Measurements from ENCODE around the gene TSPYL1. TPM values are rescaled to one million over a fixed set of nuclear protein-coding genes. Genes with fewer than 3 reads are reported as not detected.

The TSPYL1 gene
- total and polyA plus RNA-seq, 2 of the 8 experiments (the other 6 are each of a cell fraction or from before 2014, with no cell fraction given), result 33.2 to 79.1 TPM

DNA sequence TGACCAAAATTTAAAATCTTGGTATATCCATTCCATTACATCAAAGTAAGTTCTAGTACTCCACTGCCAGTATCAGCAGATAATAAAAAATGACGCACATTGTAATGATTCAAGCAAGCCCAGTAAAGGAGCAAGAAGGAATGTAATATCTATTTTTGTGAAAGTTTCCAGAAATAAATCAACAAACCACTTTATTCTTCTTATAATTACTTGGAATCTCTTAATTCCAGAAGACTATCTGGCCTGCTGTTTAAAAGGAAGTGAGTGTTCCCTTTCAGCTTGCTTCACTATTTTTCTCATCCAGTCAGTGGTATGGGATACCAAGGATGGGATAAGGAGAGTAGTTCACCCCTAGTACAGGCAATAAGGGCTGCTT, 48.8 kb upstream of the TSPYL1 start:
- Histone ChIP-seq H3K56ac (replicated peaks; ENCODE audit: insufficient read length, low read depth, low read length) (no peak overlapping the region), H2BK120ac (replicated peaks; ENCODE audit: low read depth, low read length) (no peak overlapping the region), H3K4ac (replicated peaks; ENCODE audit: insufficient read length, low read depth, low read length) (no peak overlapping the region), H3K27ac (ENCODE audit: low read depth, low read length) (no peak overlapping the region), H3K79me2 (ENCODE audit: control insufficient read depth in 1 of 2, insufficient read depth in 2 of 2, low read length in 2 of 2) (no peaks in the 10 kb centered on the region), H3K14ac (ENCODE audit: insufficient read length) (no peak overlapping the region), H3K23me2 (ENCODE audit: low read depth, low read length) (no peaks in the 10 kb centered on the region), H2BK5ac (ENCODE audit: low read depth, low read length) (no peak overlapping the region), H4K8ac (ENCODE audit: extremely low read depth, insufficient read depth, low read length) (no peak overlapping the region), H4K5ac (ENCODE audit: insufficient read length, low read depth, low read length) (peak overlapping the region; percentile 16), H2BK12ac (ENCODE audit: low read depth, low read length) (no peak overlapping the region), H3K4me3 (ENCODE audit: extremely low read depth in 1 of 4, insufficient read depth in 2 of 4, low read depth in 3 of 4, low read length in 4 of 4) (peak overlapping the region in 1 of 4 experiments; percentile 31; a peak in 1 of 8 replicates), H3K4me2 (ENCODE audit: insufficient read depth in 1 of 2, low read depth in 2 of 2, low read length in 2 of 2) (peak overlapping the region in 1 of 2 experiments; percentile 49; a peak in 1 of 4 replicates), H3K9me3 (ENCODE audit: insufficient read depth in 2 of 2, low read depth in 1 of 2, low read length in 1 of 2) (peaks cover 0 to 3% of the 10 kb centered on the region in 2 experiments; a peak in 2 of 4 replicates), H2AFZ (ENCODE audit: low read length) (no peak overlapping the region), H3K36me3 (ENCODE audit: control insufficient read depth in 2 of 4, insufficient read depth in 4 of 4, low read length in 3 of 4) (no peaks in the 10 kb centered on the region), H2AK5ac (ENCODE audit: low read depth, low read length) (no peak overlapping the region), H4K91ac (replicated peaks; ENCODE audit: insufficient read length, low read length) (no peak overlapping the region), H3K79me1 (ENCODE audit: low read depth, low read length) (no peaks in the 10 kb centered on the region), H3K27me3 (replicated peaks in 1 of 4; ENCODE audit: control insufficient read depth in 3 of 4, extremely low read depth in 1 of 4, insufficient read depth in 3 of 4, low read length in 3 of 4) (no peaks in the 10 kb centered on the region), H2BK20ac (ENCODE audit: low read length) (no peak overlapping the region), H4K20me1 (replicated peaks in 1 of 2; ENCODE audit: control insufficient read depth in 1 of 2, insufficient read depth in 2 of 2, low read length in 2 of 2) (no peaks in the 10 kb centered on the region), H3K4me1 (replicated peaks in 1 of 4; ENCODE audit: control insufficient read depth in 3 of 4, insufficient read depth in 4 of 4, low read length in 3 of 4) (peaks cover 3 to 32% (median 24%) of the 10 kb centered on the region in 4 experiments; a peak in 6 of 7 replicates), H2BK15ac (ENCODE audit: low read length) (no peak overlapping the region), H3K18ac (ENCODE audit: extremely low read depth, low read length) (no peak overlapping the region), H3K23ac (ENCODE audit: insufficient read length) (no peak overlapping the region), H3K9ac (replicated peaks in 1 of 4; ENCODE audit: extremely low read depth in 1 of 4, low read depth in 3 of 4, low read length in 3 of 4) (no peak overlapping the region)
- WGBS, 2 experiments (ENCODE audit: extremely low coverage in 1 of 2, insufficient coverage in 1 of 2, insufficient read length in 1 of 2, insufficient replicate concordance in 2 of 2, low coverage in 1 of 2, low lambda C conversion rate in 2 of 2, missing lambda C conversion rate in 1 of 2), result 54% methylated on average over 1 of the region's 1 CpG; no CpG with 5 or more reads in 1 of the 2 experiments
- POLR2A ChIA-PET (ENCODE audit: partially characterized antibody), result interaction anchor here (2.0 kb wide), 1 partner anchor 42 kb away, joined by 6 read pairs; the partner anchor contains the start of gene DSE
- CTCF ChIA-PET (ENCODE audit: partially characterized antibody), result interaction anchor here (1.3 to 1.6 kb wide), 2 partner anchors 41 to 60 kb away, joined by 4 read pairs; no protein-coding TSS in a partner anchor
- DNase-seq (ENCODE audit: low read depth in 1 of 2, low spot score in 2 of 2) (no peak), FAIRE-seq (no peak)
- TF ChIP-seq, protein P1, sequence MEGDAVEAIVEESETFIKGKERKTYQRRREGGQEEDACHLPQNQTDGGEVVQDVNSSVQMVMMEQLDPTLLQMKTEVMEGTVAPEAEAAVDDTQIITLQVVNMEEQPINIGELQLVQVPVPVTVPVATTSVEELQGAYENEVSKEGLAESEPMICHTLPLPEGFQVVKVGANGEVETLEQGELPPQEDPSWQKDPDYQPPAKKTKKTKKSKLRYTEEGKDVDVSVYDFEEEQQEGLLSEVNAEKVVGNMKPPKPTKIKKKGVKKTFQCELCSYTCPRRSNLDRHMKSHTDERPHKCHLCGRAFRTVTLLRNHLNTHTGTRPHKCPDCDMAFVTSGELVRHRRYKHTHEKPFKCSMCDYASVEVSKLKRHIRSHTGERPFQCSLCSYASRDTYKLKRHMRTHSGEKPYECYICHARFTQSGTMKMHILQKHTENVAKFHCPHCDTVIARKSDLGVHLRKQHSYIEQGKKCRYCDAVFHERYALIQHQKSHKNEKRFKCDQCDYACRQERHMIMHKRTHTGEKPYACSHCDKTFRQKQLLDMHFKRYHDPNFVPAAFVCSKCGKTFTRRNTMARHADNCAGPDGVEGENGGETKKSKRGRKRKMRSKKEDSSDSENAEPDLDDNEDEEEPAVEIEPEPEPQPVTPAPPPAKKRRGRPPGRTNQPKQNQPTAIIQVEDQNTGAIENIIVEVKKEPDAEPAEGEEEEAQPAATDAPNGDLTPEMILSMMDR (IDR thresholded peaks at IDR 0.05; ENCODE audit: control extremely low read depth in 1 of 3, insufficient read depth in 1 of 3, low read depth in 1 of 3, low read length in 3 of 3), result no peak
- TF ChIP-seq NANOG (IDR thresholded peaks at IDR 0.05; ENCODE audit: insufficient read depth, low read depth, low read length, poor library complexity, severe bottlenecking), result no peak
- no peak for TF ChIP-seq ASH2L (IDR thresholded peaks at IDR 0.05; ENCODE audit: low read length)
- TF ChIP-seq SIRT6 (IDR thresholded peaks at IDR 0.05; ENCODE audit: low read length), result no peak
- no peak for TF ChIP-seq SP1 (IDR thresholded peaks at IDR 0.05; ENCODE audit: low read depth, low read length)
- TF ChIP-seq JUND (IDR thresholded peaks at IDR 0.05; ENCODE audit: low read length), result no peak
- TF ChIP-seq YY1 (IDR thresholded peaks at IDR 0.05; ENCODE audit: low read depth, low read length), result no peak

Measured in H1 (cell line).